ENCODE data around the gene UBAC1. TPM values are rescaled to one million over a fixed set of nuclear protein-coding genes. Genes with fewer than 3 reads are reported as not detected.
A peak's percentile ranks its signal among the peaks of the same experiment; 100 is the strongest.

The UBAC1 gene
- total RNA-seq, 1 donor from 2014 or later, result 31.0 TPM

DNA sequence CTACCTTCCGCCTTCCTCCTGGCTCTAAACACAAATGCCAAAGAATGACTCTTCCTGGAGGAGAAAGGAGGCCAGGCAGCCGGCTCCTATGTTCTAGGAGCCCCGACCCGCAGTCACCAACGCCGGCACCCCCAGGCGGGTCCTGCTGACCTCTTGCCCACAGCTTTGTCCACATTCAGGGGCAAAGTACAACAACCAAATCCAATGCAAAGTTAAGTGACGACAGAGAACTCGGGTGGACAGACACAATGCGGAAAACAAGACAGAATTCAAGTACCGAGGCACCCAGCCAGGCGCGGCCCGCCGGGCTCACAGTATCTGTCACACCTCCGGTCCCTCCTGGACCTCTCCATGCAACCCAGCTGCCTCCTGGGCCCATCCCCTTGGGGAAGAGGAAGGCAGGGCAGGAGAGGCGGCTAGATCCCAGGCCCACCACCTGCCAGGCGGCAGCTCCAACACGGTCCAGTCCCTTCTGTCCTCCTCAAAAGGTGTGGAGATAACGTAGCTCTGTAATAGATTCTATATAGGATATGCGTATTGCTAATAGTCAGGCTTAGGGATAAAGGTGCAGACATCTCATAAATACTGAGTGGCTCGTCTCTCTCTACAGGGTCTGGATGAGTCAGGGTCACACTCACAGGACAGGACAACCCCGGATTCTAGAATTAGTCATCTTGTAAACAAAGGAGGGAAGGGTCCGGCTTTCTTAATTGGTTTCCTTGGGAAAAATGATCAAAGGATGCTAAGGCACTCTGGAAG lies 46.9 kb upstream of the UBAC1 start:
- DNase-seq (ENCODE audit: low spot score in 2 of 2), result no peak
- H3K27me3 ChIP-seq, result no peaks in the 10 kb centered on the region
- TF ChIP-seq, protein P1, sequence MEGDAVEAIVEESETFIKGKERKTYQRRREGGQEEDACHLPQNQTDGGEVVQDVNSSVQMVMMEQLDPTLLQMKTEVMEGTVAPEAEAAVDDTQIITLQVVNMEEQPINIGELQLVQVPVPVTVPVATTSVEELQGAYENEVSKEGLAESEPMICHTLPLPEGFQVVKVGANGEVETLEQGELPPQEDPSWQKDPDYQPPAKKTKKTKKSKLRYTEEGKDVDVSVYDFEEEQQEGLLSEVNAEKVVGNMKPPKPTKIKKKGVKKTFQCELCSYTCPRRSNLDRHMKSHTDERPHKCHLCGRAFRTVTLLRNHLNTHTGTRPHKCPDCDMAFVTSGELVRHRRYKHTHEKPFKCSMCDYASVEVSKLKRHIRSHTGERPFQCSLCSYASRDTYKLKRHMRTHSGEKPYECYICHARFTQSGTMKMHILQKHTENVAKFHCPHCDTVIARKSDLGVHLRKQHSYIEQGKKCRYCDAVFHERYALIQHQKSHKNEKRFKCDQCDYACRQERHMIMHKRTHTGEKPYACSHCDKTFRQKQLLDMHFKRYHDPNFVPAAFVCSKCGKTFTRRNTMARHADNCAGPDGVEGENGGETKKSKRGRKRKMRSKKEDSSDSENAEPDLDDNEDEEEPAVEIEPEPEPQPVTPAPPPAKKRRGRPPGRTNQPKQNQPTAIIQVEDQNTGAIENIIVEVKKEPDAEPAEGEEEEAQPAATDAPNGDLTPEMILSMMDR (IDR thresholded peaks at IDR 0.05), result no peak
- intact Hi-C loops (cut with DNase I), result no loop called here
- peaks cover 36 to 43% of the 10 kb centered on the region in 2 donors for H3K36me3 ChIP-seq
- H3K9me3 ChIP-seq, result no peaks in the 10 kb centered on the region
- peak overlapping the region in 1 of 2 donors; percentile 27 for H3K27ac ChIP-seq
- no peak overlapping the region for H3K4me3 ChIP-seq
- peaks cover 5 to 10% of the 10 kb centered on the region in 2 donors for H3K4me1 ChIP-seq

DNA sequence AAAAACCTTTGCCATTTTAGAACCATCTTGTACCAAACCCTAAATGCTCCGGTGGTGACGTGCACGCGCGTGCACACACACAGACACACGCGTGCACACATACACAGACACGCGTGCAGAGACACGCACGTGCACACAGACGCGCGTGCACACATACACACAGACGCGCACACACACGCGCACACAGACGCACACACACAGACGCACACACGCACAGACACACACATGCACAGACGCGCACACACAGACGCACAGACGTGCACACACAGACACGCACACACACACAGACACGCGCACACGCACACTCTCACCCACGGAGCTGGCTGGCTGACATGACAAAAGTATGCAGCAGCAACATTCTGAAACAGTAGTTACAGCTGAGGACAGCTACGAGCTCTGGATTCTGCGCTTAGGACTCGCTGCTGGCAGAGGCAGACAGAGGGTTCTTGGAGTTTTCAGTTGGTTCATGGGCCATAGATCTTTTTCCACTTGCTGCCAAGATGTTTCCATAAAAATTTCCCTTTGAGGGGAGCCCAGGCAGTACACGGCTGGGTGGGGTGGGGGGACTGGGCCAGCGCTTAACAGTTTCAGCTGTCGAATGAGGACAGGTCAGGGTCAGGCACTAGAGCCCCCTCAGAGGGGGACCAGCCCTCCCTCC lies 46.2 kb upstream of the UBAC1 start:
- intact Hi-C loops (cut with DNase I), result no loop called here
- TF ChIP-seq, protein P1 (IDR thresholded peaks at IDR 0.05), result no peak
- Histone ChIP-seq H3K36me3 (peaks cover 33 to 39% of the 10 kb centered on the region in 2 donors), H3K4me3 (no peak overlapping the region), H3K27ac (peak overlapping the region in 1 of 2 donors; percentile 27), H3K4me1 (peaks cover 3 to 9% of the 10 kb centered on the region in 2 donors), H3K27me3 (no peaks in the 10 kb centered on the region), H3K9me3 (no peaks in the 10 kb centered on the region)
- no peak for DNase-seq (ENCODE audit: low spot score in 2 of 2)

DNA sequence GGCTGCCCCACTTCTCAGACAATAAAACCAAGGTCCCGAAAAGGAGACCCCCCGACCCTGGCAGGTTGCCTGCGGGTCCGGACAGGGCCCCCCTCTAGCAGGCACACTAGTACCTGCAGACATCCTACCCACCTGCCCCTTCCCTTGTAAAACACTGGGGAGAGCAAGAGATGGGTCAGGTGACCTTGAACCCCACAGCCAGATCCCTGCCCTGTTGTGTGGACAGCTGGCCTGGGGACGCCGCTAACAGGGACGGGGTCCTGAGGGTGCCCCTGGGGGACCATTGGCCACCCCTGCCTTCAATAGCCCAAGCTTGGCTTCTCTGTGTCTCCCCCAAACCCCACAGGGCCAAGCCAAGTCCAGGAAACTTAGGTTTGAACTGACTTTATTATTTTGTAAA lies 45.0 kb upstream of the UBAC1 start:
- no peaks in the 10 kb centered on the region for H3K9me3 ChIP-seq
- TF ChIP-seq, protein P1 (IDR thresholded peaks at IDR 0.05), result no peak
- H3K36me3 ChIP-seq, result peaks cover 25 to 35% of the 10 kb centered on the region in 2 donors
- H3K27ac ChIP-seq, result no peak overlapping the region
- no peak overlapping the region for H3K4me3 ChIP-seq
- intact Hi-C loops (cut with DNase I), result no loop called here
- H3K27me3 ChIP-seq, result no peaks in the 10 kb centered on the region
- no peak for DNase-seq (ENCODE audit: low spot score in 2 of 2)
- peaks cover 0 to 7% of the 10 kb centered on the region in 2 donors for H3K4me1 ChIP-seq

DNA sequence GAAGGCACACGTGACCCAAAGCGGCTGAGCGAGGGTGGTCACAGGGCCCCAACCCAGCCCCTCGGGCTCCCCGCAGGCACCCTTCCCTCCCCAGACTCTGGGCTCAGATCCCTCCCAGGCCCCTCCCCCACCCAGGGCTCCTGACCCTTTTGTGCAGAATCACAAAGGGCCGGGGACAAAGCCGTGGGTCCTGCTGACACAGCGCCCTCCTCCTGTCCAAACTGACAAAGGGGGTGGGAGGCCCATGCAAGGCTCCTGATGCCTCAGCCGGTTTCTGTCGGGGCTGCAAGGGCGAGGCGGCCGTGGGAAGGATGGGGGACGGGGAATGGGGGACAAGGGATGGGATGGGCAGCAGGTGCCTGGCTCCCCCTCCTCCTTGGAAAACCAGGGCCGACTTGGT lies 43.5 kb upstream of the UBAC1 start:
- TF ChIP-seq, protein P1 (IDR thresholded peaks at IDR 0.05), result no peak
- Histone ChIP-seq H3K36me3 (peaks cover 14 to 23% of the 10 kb centered on the region in 2 donors), H3K27ac (no peak overlapping the region), H3K27me3 (no peaks in the 10 kb centered on the region), H3K4me1 (peaks cover 0 to 7% of the 10 kb centered on the region in 2 donors), H3K9me3 (no peaks in the 10 kb centered on the region), H3K4me3 (no peak overlapping the region)
- no peak for DNase-seq (ENCODE audit: low spot score in 2 of 2)
- intact Hi-C loops (cut with DNase I), result no loop called here

DNA sequence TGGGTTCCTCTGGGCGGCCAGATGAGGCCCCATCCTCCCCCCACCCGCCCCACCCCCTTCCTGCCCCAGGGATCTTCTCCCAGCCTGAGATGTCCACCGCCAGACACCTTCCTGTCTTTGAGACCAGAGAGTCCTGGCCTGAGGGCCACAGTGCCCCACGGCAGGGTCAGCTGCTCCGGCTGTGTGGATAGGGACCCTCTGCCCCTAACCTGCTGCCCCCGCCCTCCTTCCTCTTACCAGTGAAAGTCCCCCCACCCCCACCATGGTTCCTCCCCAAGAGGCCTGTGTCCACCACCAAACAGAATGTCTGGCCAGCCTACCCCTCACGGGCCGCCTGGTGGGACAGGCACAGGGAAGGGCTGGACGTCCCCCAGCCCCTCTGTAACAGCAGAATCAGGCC lies 43.0 kb upstream of the UBAC1 start:
- H3K9me3 ChIP-seq, result no peaks in the 10 kb centered on the region
- H3K4me3 ChIP-seq, result no peak overlapping the region
- H3K27ac ChIP-seq, result no peak overlapping the region
- TF ChIP-seq, protein P1 (IDR thresholded peaks at IDR 0.05), result no peak
- DNase-seq (ENCODE audit: low spot score in 2 of 2), result no peak
- H3K4me1 ChIP-seq, result peaks cover 0 to 7% of the 10 kb centered on the region in 2 donors
- peaks cover 9 to 18% of the 10 kb centered on the region in 2 donors for H3K36me3 ChIP-seq
- no peaks in the 10 kb centered on the region for H3K27me3 ChIP-seq
- intact Hi-C loops (cut with DNase I), result no loop called here

Data from ascending aorta (tissue), 2 donors.